ENCODE results near the gene ANKRD65.
"Not testable (repeated sequence)": the region's sequence is repeated elsewhere in the genome, so short reads cannot be mapped to it uniquely, and the experiment has no call there.

The ANKRD65 gene

GRCh38 chr1:1455366-1455884 lies 34.3 kb upstream of the ANKRD65 start:
- no peak for TF ChIP-seq CTCF (conservative IDR thresholded peaks at IDR 0.05)
- H3K27ac ChIP-seq, result no peak overlapping the region

DNA sequence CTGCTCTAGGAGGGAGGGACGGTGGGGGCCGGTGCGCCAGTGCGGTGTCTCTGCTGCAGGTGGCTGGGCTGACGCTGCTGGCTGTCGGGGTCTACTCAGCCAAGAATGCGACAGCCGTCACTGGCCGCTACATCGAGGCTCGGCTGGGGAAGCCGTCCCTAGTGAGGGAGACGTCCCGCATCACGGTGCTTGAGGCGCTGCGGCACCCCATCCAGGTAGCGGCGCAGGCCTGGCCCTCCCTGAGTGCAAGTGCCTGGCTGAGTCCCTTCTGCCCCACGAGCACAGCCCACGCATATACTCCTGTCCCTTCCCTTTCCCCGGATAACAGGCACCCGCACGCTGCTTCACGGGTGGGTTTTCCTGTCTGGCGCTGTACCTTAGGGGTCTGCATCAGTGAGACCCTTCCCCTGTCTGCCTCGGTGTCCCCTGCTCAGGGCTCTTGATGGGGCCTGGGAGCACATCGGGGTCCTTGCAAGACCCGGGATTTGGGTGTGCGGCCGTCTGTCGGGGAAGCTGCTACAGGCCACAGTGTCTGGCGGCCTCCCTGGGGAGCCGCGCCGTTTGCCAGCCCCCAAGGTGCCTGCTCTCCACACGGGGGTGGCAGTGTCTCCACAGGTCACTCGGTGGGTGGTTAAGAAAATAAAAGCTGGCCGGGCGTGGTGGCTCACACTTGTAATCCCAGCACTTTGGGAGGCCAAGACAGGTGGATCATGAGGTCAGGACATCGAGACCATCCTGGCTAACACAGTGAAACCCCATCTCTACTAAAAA lies 33.4 kb upstream of the ANKRD65 start:
- H3K27ac ChIP-seq, result not testable (repeated sequence)

DNA sequence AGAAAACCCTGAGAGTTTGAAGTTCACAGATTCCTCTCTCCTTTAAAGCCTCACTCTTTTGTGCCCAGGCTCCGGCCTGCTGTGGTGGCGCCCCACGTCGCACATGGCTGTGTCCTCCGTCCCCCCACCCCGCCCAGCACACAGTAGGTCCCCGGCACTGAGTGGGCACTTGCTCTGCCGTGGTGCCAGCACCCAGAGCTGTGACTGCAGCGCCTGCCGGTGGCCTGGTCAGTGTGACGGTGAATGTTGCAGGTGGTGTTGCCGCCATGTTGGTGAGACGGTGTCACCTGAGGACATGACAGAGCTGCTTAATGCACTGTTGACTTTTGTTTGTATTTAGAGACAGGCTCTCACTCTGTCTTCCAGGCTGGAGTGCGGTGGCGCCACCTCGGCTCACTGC lies 31.8 kb upstream of the ANKRD65 start:
- no peak for TF ChIP-seq CTCF (conservative IDR thresholded peaks at IDR 0.05)
- H3K27ac ChIP-seq, result peak overlapping the region; percentile 39

DNA sequence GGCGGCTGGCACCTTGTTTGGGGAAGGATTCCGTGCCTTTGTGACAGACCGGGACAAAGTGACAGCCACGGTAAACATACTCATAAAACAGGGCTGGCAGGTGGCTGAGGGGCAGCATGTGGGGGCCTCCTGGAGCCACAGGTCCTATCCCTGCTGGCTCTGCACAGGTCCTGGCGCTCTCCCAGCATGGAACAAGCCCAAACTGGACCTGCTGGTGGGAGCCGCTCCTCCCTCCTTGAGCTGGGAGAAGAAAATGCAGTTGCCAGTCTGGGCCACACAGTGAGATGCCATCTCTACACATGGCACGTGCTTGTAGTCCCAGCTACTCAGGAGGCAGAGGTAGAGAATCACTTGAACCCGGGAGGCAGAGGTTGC lies 31.3 kb upstream of the ANKRD65 start:
- peak overlapping the region; percentile 39 for H3K27ac ChIP-seq

DNA sequence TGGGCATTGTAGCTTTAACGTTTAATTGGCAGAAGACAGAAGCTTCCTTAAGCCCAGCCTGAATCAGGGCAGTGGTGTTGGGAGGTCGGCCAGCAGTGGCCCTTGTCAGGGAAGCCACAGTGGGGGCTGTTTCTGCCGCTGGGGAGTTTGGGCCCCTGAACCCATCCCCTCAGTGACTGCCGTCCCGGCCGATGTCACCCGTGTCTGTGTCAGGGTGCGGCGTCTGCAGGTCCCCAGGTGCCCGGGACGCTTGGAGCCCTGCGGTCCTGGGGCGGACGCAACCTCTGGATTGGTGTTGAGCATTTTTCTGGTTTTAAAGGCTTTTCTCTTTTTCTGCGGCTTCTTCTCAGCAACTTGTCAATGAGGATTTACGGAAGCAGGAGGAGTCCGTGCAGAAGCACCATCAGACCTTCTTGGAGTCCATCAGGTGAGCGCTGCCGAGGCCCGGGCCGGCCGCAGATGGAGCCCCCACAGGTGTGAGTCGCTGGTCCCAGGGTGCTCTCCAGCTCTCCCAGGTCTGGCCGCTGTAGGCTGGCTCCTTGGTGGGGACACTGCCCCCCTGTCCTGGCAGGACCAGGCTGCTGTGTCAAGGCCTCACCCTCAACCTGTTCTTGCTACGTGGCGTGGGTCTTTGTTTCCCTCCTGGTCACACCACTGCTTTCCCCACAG lies 30.8 kb upstream of the ANKRD65 start:
- H3K27ac ChIP-seq, result peak overlapping the region; percentile 39
- TF ChIP-seq CTCF (conservative IDR thresholded peaks at IDR 0.05), result no peak

- H3K27ac ChIP-seq, result not testable (repeated sequence)
Observed at GRCh38 chr1:1450616-1451015, 29.5 kb upstream of the ANKRD65 start.

- no peak within 1 kb of the TSS for H3K27ac ChIP-seq
- TF ChIP-seq CTCF (conservative IDR thresholded peaks at IDR 0.05), result no peak
Observed at GRCh38 chr1:1449099-1449739, 28.1 kb upstream of the ANKRD65 start, which contains the start of gene ATAD3C. ATAD3C (plus strand) TSS chr1:1449689; CDS start chr1:1450684, 995 bp downstream.

GRCh38 chr1:1446631-1447030 lies 25.6 kb upstream of the ANKRD65 start:
- H3K27ac ChIP-seq, result not testable (repeated sequence)

DNA sequence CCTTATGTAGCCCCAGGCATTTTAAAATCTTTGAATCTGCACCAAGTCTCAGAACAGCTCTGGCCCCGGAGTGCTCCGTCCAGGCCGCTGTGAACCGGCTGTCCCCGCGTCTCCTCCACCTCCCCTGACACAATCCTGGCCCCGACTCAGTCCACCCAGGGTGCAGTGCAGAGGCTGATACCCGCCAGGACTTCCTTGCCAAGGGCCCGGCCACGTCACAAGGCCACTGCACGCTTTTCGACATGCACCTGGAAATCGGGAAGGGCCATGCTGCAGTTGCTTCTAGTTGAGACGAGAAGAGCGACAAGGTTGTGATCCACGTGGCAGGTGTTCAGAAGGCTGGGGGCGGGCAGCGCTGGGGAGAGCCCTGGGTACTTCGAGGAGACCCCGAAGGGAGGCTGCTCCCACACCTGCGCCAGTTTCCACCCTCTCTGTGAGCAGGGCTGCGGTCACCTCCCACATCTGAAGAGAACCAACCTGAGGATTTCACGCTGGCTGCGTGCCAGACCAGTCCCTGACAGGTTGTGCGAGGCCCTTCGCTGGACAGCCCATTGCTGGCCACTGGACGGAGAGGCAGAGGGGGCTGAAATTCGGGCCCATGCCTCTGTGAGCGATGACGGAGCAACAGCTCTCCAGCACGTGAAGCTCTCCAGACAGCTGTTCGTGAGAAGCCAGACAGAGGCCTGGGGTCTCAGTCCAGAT lies 21.1 kb upstream of the ANKRD65 start:
- no peak for TF ChIP-seq CTCF (conservative IDR thresholded peaks at IDR 0.05)
- no peak overlapping the region; the same call in 1 of the 2 replicates for H3K27ac ChIP-seq

Measured in VCaP (cell line).